ENCODE results near the gene AHCYL2. TPM values are rescaled to one million over a fixed set of nuclear protein-coding genes. Genes with fewer than 3 reads are reported as not detected.

The AHCYL2 gene
- total RNA-seq, 1 donor from 2014 or later: 106 TPM

DNA sequence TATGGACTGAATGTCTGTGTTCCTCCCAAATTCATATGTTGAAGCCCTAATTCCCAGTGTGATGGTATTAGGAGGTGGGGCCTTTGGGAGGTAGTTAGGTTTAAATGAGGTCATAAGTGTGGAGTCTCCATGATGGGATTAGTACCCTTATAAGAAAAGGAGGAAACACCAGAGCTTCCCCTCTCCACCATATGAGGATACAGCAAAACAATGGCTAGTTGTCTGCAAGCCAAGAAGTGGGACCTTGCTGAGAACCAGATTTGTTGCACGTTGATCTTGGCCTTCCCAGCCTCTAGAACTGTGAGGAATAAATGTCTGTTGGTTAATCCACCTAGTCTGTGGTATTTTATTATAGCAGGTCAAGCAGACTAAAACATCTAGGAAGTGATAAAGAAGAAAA, 102.2 kb downstream of the AHCYL2 start:
- Histone ChIP-seq H3K27me3 (no peaks in the 10 kb centered on the region), H3K9me3 (no peaks in the 10 kb centered on the region), H3K4me1 (no peaks in the 10 kb centered on the region), H3K36me3 (no peaks in the 10 kb centered on the region), H3K4me3 (no peak overlapping the region), H3K27ac (no peak overlapping the region)
- intact Hi-C loops (cut with DNase I): no loop called here
- TF ChIP-seq, protein P1, sequence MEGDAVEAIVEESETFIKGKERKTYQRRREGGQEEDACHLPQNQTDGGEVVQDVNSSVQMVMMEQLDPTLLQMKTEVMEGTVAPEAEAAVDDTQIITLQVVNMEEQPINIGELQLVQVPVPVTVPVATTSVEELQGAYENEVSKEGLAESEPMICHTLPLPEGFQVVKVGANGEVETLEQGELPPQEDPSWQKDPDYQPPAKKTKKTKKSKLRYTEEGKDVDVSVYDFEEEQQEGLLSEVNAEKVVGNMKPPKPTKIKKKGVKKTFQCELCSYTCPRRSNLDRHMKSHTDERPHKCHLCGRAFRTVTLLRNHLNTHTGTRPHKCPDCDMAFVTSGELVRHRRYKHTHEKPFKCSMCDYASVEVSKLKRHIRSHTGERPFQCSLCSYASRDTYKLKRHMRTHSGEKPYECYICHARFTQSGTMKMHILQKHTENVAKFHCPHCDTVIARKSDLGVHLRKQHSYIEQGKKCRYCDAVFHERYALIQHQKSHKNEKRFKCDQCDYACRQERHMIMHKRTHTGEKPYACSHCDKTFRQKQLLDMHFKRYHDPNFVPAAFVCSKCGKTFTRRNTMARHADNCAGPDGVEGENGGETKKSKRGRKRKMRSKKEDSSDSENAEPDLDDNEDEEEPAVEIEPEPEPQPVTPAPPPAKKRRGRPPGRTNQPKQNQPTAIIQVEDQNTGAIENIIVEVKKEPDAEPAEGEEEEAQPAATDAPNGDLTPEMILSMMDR (IDR thresholded peaks at IDR 0.05): no peak
- DNase-seq (no peak), ATAC-seq (no peak)

DNA sequence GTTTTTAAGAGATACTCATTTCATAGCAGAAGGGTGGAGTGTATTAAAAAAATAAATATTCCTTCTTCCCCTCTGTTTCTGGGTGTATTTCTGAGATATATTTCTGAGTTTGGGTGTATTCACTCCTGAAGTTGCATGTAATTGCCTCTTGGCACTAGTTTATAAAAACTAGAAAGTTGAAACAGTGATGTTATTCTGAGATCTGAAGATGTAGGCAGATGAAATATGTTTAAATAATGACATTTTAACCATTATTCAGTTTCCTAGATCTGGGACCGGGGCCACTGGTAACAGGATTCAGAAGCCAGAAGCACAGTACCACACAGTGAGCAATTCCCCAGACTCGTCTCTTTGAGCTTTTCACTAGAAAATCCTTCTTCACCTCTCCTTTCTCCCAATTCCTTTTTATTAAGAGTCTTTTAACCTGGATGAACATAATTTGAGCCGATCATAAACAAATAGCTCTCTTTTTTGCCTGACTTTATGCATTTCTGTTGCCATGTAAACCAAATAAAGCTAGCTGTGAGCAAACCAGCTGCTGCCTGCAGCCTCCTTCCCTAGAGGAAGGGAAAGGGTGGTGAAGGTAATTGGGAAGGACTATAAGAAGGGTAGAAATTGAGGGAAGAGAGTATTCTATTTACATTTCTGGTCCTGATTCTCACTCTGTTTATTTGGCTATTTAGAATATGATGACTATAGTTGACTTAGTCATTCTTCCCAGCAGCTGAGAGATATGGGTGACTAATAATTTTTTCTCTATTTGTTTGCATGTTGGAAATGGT, 107.6 kb downstream of the AHCYL2 start:
- TF ChIP-seq, protein P1 (IDR thresholded peaks at IDR 0.05): no peak
- Histone ChIP-seq H3K27me3 (no peaks in the 10 kb centered on the region), H3K27ac (no peak overlapping the region), H3K4me3 (no peak overlapping the region), H3K9me3 (no peaks in the 10 kb centered on the region), H3K36me3 (no peaks in the 10 kb centered on the region), H3K4me1 (no peaks in the 10 kb centered on the region)
- intact Hi-C loops (cut with DNase I): no loop called here
- no peak for DNase-seq
- ATAC-seq: no peak

DNA sequence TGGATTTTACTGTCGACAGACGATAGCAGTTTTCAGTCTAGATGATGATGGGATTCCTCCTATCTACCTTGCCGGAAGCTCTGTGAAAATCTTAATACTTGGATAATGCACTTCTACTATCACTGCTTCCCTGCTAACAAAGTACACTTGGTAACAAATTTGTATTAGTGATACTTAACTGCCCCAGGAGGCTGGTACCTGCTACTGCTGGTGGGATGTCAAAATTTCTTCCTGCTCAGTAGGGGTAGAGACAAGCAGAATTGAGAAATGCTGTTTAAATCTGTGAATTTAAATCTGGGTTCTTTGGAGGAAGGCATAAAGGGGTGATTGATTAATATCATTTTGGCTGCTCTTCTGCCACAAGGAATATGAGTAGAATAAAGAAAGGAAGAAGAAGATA, 109.6 kb downstream of the AHCYL2 start:
- H3K4me1 ChIP-seq: no peaks in the 10 kb centered on the region
- ATAC-seq (no peak), DNase-seq (no peak)
- no peak overlapping the region for H3K4me3 ChIP-seq
- H3K36me3 ChIP-seq: no peaks in the 10 kb centered on the region
- TF ChIP-seq, protein P1 (IDR thresholded peaks at IDR 0.05): no peak
- H3K27ac ChIP-seq: no peak overlapping the region
- no peaks in the 10 kb centered on the region for H3K27me3 ChIP-seq
- H3K9me3 ChIP-seq: no peaks in the 10 kb centered on the region
- intact Hi-C loops (cut with DNase I): no loop called here

DNA sequence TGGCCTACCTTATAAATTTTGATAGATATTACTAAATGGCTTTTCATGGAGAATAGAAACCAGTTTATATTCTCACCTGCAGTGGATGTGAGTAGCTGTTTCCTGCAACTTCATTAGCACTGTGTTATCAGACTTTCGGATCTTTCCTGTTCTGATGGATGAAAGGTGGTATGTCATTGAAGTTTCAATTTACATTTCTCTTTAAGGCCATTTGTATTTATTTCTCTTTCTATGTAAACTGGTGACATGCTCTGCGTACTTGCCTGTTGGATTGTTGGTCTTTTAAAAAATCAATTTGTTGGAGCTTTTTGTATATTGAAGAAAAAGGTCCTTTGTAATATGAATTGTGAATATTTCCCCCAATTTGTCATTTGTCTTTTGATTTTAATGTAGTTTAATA, 113.6 kb downstream of the AHCYL2 start:
- intact Hi-C loops (cut with DNase I): no loop called here
- ATAC-seq: no peak
- H3K4me3 ChIP-seq: no peak overlapping the region
- H3K27me3 ChIP-seq: no peaks in the 10 kb centered on the region
- H3K9me3 ChIP-seq: no peaks in the 10 kb centered on the region
- H3K27ac ChIP-seq: no peak overlapping the region
- TF ChIP-seq, protein P1 (IDR thresholded peaks at IDR 0.05): no peak
- no peaks in the 10 kb centered on the region for H3K36me3 ChIP-seq
- DNase-seq: no peak
- no peaks in the 10 kb centered on the region for H3K4me1 ChIP-seq

DNA sequence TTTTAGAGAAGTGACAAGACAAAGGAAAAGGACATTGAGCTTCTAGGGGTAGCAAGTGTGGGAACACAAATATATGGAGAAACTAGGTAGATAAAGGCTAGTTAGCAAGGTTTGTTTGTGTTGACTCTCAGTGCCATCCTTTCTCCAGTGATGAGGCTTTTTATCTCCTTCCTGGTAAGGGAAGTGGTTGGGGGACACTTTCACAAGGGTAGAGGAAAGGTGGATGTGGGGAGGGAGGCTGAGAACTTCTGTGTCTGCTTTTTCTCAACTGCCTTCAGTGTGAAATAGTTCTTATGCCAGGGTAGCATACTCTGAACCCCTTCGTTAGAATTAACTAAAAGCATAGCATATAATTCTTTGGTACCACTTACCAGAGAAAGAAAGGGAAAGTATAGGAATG, 116.4 kb downstream of the AHCYL2 start:
- no peak for ATAC-seq
- Histone ChIP-seq H3K27me3 (no peaks in the 10 kb centered on the region), H3K4me3 (no peak overlapping the region), H3K36me3 (no peaks in the 10 kb centered on the region), H3K4me1 (no peaks in the 10 kb centered on the region), H3K27ac (no peak overlapping the region), H3K9me3 (no peaks in the 10 kb centered on the region)
- TF ChIP-seq, protein P1 (IDR thresholded peaks at IDR 0.05): no peak
- no peak for DNase-seq
- intact Hi-C loops (cut with DNase I): no loop called here

All from upper lobe of right lung (tissue), 1 donor.